Astrocyte (in vitro differentiated cells and primary cell): ENCODE measurements around the gene AIFM2. TPM values are rescaled to one million over a fixed set of nuclear protein-coding genes. Genes with fewer than 3 reads are reported as not detected.

Source experiments
- DNase-seq: peaks from one replicate; pipeline ENCODE4 v3.0.0-alpha.2; 2010; ENCODE audit warnings: low read depth
- FAIRE-seq: peaks from 2 replicates; lab custom pipeline; 2011; peaks lifted over from hg19 to GRCh38; lab: Jason Lieb, UNC
- H2AFZ ChIP-seq: 2 replicates; pipeline ENCODE4 v1.6.0; 2012; ENCODE audit warnings: low read depth, low read length, inconsistent platforms
- H3K27ac ChIP-seq: 2 replicates; pipeline ENCODE4 v1.5.1; 2011; ENCODE audit warnings: low read depth, low read length, inconsistent platforms
- H3K27me3 ChIP-seq: 2 replicates; pipeline ENCODE4 v1.6.0; 2011; ENCODE audit warnings: low read length, inconsistent platforms; ENCODE audit not compliant: insufficient read depth
- H3K36me3 ChIP-seq: 2 replicates; pipeline ENCODE4 v1.5.1; 2011; ENCODE audit warnings: low read length, inconsistent platforms; ENCODE audit not compliant: insufficient read depth
- H3K4me1 ChIP-seq: 2 replicates; pipeline ENCODE4 v1.5.1; 2011; ENCODE audit warnings: low read length, inconsistent platforms; ENCODE audit not compliant: insufficient read depth
- H3K4me2 ChIP-seq: 2 replicates; pipeline ENCODE4 v1.6.0; 2012; ENCODE audit warnings: low read length, inconsistent platforms
- H3K4me3 ChIP-seq: 2 replicates; pipeline ENCODE4 v1.5.1; 2011; ENCODE audit warnings: low read depth, mild to moderate bottlenecking, low read length, inconsistent platforms; ENCODE audit not compliant: insufficient read depth
- H3K79me2 ChIP-seq: 2 replicates; pipeline ENCODE4 v1.6.0; 2012; ENCODE audit warnings: mild to moderate bottlenecking, low read length, inconsistent platforms; ENCODE audit not compliant: insufficient read depth
- H3K9ac ChIP-seq: 2 replicates; pipeline ENCODE4 v1.6.0; 2012; ENCODE audit warnings: mild to moderate bottlenecking, low read length, inconsistent platforms
- H3K9me3 ChIP-seq: 2 replicates; pipeline ENCODE4 v1.5.1; 2012; ENCODE audit warnings: low read depth, mild to moderate bottlenecking, low read length, inconsistent platforms; ENCODE audit not compliant: insufficient read depth
- H4K20me1 ChIP-seq: 2 replicates; pipeline ENCODE4 v1.6.0; 2012; ENCODE audit warnings: low read length, inconsistent platforms; ENCODE audit not compliant: insufficient read depth
- H3K27ac Mint-ChIP-seq: one replicate; pipeline ENCODE4 v1.8.0; 2021; ENCODE audit warnings: mild to moderate bottlenecking, mixed read lengths; ENCODE audit not compliant: unreplicated experiment
- H3K27me3 Mint-ChIP-seq: one replicate; pipeline ENCODE4 v1.8.0; 2021; ENCODE audit warnings: low read depth, mixed read lengths; ENCODE audit not compliant: unreplicated experiment
- H3K36me3 Mint-ChIP-seq: one replicate; pipeline ENCODE4 v1.8.0; 2021; ENCODE audit warnings: low read depth, mixed read lengths; ENCODE audit not compliant: unreplicated experiment
- H3K4me1 Mint-ChIP-seq: one replicate; pipeline ENCODE4 v1.8.0; 2021; ENCODE audit warnings: low read depth, mixed read lengths; ENCODE audit not compliant: unreplicated experiment
- H3K4me3 Mint-ChIP-seq: one replicate; pipeline ENCODE4 v1.8.0; 2021; ENCODE audit warnings: mild to moderate bottlenecking, moderate library complexity, mixed read lengths; ENCODE audit not compliant: unreplicated experiment
- H3K9me3 Mint-ChIP-seq: one replicate; pipeline ENCODE4 v1.8.0; 2021; ENCODE audit warnings: mild to moderate bottlenecking, mixed read lengths; ENCODE audit not compliant: unreplicated experiment
- EZH2 ChIP-seq: IDR thresholded peaks from 2 replicates; pipeline ENCODE4 v1.6.1; 2012; ENCODE audit warnings: mild to moderate bottlenecking, low read length, inconsistent platforms; ENCODE audit not compliant: insufficient read depth
- total RNA-seq: library from RNA; stranded (reverse); gene quantifications from 2 replicates; pipeline ENCODE4 v1.2.1, GENCODE V29; 2021
- TF ChIP-seq, protein P1 (sequence below): IDR thresholded peaks from 2 replicates; pipeline ENCODE4 v1.5.1; 2011; ENCODE audit warnings: low read depth, mild to moderate bottlenecking, inconsistent platforms, low read length, moderate library complexity; ENCODE audit not compliant: insufficient read depth

Gene AIFM2
- total RNA-seq, 1 donor from 2014 or later, result 7.1 TPM

DNA sequence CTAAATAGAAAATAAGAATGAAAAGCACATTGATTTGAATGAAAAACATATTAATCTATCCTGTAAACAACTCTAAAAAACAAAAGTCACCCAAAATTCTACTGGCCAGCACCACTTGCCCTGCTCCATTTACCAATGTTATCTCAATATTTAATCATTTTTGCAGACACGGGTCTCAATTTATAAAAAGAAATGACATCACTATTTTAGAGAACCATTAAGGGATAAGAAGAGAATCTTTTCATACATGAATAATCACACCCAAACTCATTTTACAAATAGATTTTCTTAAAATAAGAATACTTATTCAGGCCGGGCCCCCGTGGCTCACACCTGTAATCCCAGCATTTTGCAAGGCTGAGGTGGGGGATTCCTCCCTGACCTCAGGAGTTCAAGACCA is 33.8 kb upstream of the AIFM2 start:
- no peaks in the 10 kb centered on the region for H3K9me3 Mint-ChIP-seq
- Histone ChIP-seq H4K20me1 (peaks cover 83% of the 10 kb centered on the region), H3K27ac (no peak overlapping the region), H2AFZ (no peak overlapping the region), H3K36me3 (peaks cover 33% of the 10 kb centered on the region), H3K9me3 (no peaks in the 10 kb centered on the region), H3K27me3 (no peaks in the 10 kb centered on the region), H3K79me2 (peaks cover 88% of the 10 kb centered on the region), H3K4me3 (no peak overlapping the region), H3K4me2 (no peak overlapping the region), H3K9ac (no peak overlapping the region), H3K4me1 (peaks cover 14% of the 10 kb centered on the region)
- FAIRE-seq (no peak), DNase-seq (no peak)
- H3K27ac Mint-ChIP-seq, result peak overlapping the region; percentile 15
- no peaks in the 10 kb centered on the region for H3K27me3 Mint-ChIP-seq
- TF ChIP-seq, protein P1, sequence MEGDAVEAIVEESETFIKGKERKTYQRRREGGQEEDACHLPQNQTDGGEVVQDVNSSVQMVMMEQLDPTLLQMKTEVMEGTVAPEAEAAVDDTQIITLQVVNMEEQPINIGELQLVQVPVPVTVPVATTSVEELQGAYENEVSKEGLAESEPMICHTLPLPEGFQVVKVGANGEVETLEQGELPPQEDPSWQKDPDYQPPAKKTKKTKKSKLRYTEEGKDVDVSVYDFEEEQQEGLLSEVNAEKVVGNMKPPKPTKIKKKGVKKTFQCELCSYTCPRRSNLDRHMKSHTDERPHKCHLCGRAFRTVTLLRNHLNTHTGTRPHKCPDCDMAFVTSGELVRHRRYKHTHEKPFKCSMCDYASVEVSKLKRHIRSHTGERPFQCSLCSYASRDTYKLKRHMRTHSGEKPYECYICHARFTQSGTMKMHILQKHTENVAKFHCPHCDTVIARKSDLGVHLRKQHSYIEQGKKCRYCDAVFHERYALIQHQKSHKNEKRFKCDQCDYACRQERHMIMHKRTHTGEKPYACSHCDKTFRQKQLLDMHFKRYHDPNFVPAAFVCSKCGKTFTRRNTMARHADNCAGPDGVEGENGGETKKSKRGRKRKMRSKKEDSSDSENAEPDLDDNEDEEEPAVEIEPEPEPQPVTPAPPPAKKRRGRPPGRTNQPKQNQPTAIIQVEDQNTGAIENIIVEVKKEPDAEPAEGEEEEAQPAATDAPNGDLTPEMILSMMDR, result no peak
- no peak for TF ChIP-seq EZH2
- H3K4me1 Mint-ChIP-seq, result peaks cover 45% of the 10 kb centered on the region
- H3K4me3 Mint-ChIP-seq, result peak overlapping the region; percentile 36
- H3K36me3 Mint-ChIP-seq, result peaks cover 6% of the 10 kb centered on the region

DNA sequence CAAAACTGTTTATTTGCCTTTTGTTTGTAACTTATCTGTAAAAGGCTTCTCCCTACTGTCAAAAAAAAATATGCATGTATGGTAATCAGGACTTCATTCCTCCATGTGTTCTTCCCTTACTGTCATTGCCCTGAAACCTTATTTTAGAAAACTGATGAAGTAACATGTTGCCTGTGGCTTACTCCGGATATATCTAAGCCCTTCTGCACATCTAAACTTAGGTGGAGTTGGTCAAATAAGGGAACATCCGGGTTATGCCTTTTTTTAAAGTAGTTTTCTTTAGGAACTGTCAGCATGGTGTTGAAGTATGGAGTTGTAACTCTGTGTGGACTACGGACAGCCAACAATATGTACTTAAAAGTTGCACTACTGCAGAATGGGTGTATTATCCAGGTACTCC is 31.5 kb upstream of the AIFM2 start:
- Histone ChIP-seq H3K9ac (no peak overlapping the region), H3K4me1 (peaks cover 14% of the 10 kb centered on the region), H4K20me1 (peaks cover 95% of the 10 kb centered on the region), H3K36me3 (peaks cover 47% of the 10 kb centered on the region), H3K4me2 (no peak overlapping the region), H3K79me2 (peaks cover 98% of the 10 kb centered on the region), H3K9me3 (no peaks in the 10 kb centered on the region), H3K27ac (no peak overlapping the region), H2AFZ (no peak overlapping the region), H3K4me3 (no peak overlapping the region), H3K27me3 (no peaks in the 10 kb centered on the region)
- H3K27me3 Mint-ChIP-seq, result no peaks in the 10 kb centered on the region
- peaks cover 10% of the 10 kb centered on the region for H3K36me3 Mint-ChIP-seq
- H3K4me1 Mint-ChIP-seq, result peaks cover 50% of the 10 kb centered on the region
- FAIRE-seq (no peak), DNase-seq (no peak)
- H3K4me3 Mint-ChIP-seq, result no peak overlapping the region
- TF ChIP-seq EZH2, result no peak
- TF ChIP-seq, protein P1, result no peak
- no peaks in the 10 kb centered on the region for H3K9me3 Mint-ChIP-seq
- H3K27ac Mint-ChIP-seq, result no peak overlapping the region

DNA sequence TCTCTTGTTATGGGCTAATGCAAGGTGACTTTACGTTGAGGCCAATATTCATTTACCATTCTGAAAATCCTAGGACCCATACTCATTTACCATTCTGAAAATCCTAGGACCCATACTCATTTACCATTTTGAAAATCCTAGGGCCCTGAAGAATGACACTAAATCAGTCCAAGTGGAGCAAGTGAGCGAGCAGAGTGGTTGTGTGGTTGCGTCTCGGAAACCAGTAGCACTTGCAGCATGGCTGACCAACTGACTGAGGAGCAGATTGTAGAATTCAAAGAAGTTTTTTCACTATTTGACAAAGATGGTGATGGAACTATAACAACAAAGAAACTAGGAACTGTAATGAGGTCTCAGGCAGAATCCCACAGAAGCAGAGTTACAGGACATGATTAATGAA is 30.8 kb upstream of the AIFM2 start:
- TF ChIP-seq, protein P1, result no peak
- no peak for TF ChIP-seq EZH2
- Histone ChIP-seq H3K4me2 (no peak overlapping the region), H2AFZ (no peak overlapping the region), H3K27me3 (no peaks in the 10 kb centered on the region), H3K4me1 (peaks cover 14% of the 10 kb centered on the region), H3K9me3 (no peaks in the 10 kb centered on the region), H3K36me3 (peaks cover 53% of the 10 kb centered on the region), H3K79me2 (peaks cover 98% of the 10 kb centered on the region), H3K4me3 (no peak overlapping the region), H3K9ac (no peak overlapping the region), H4K20me1 (peaks cover 93% of the 10 kb centered on the region), H3K27ac (no peak overlapping the region)
- Mint-ChIP-seq H3K4me3 (no peak overlapping the region), H3K4me1 (peaks cover 46% of the 10 kb centered on the region), H3K27me3 (no peaks in the 10 kb centered on the region), H3K36me3 (peaks cover 10% of the 10 kb centered on the region), H3K9me3 (no peaks in the 10 kb centered on the region), H3K27ac (peak overlapping the region; percentile 38)
- FAIRE-seq (no peak), DNase-seq (no peak)
